GM21515 (cell line): ENCODE measurements around the gene TRIM8.

Source experiments
- ATAC-seq: cut with Tn5 transposase; IDR thresholded peaks from one replicate; pipeline ENCODE4 v1.9.1; 2021; ENCODE audit not compliant: unreplicated experiment

TRIM8 gene

DNA sequence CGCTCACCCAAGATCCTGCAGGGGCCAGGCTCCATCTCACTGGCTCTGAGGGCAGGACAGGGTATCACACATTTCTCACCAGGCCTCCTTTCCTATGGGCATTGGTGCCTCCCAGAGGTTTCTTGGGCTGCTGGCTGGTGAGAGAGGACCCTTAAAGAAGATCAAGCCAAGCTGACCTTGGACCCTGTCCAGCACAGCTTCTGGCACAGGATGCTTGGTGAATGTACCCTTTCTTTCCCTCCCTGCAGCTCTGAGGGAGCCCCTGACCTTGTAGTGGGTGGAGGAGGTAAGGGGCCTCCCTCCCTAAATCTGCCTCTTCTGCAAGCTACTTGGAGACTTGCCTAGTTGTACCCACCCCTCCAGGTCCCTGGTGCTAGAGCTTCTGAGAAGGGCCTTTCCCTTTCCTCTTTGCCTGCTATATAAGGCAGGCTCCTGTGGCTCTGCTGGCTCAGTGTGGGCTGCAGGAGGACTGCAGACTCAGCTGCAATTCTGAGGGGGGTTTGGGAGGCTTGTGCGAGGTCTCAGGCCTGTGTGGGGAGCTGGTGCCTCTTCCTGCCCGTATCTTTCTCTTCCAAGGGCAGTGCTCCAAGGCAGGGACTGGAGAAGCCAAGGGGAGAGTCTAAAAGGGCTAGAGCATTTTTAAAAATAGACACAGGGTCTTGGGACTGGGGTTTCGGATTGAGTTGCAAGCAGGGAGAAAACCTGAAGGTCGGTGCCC lies 11.7 kb upstream of the TRIM8 start:
- ATAC-seq: no peak

- ATAC-seq: no peak
These were observed 11.0 kb upstream of the TRIM8 start for GRCh38 chr10:102633287-102633686.

DNA sequence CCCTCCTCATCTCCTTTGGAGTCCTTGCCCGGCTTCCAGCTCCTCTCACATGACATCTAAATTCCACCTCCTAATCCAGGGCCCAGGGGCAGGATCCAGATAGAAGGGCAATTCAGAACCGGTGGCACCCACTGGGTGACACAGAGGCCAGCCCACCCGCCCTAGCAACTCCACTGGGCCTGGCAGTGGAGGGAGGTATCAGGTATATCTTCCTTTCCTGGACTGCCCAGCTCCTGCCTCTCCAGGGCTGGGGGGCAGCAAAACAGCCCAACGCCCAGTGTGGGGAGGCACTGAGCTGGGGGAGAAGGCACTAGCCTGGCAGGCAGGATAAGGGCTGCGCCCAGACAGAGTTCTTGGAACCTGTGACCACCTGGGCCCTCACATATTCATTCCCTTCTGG lies 10.4 kb upstream of the TRIM8 start:
- no peak for ATAC-seq

- ATAC-seq: no peak
These were observed 9.6 kb upstream of the TRIM8 start for GRCh38 chr10:102634686-102635085.

GRCh38 chr10:102635377-102635776 lies 8.9 kb upstream of the TRIM8 start:
- ATAC-seq: no peak

- no peak for ATAC-seq
These were observed 4.7 kb upstream of the TRIM8 start for GRCh38 chr10:102639537-102639936.

- ATAC-seq: no peak
These were observed 2.9 kb upstream of the TRIM8 start for GRCh38 chr10:102641402-102641801.

GRCh38 chr10:102641880-102642735 lies 2.2 kb upstream of the TRIM8 start:
- peak; percentile 45 for ATAC-seq

DNA sequence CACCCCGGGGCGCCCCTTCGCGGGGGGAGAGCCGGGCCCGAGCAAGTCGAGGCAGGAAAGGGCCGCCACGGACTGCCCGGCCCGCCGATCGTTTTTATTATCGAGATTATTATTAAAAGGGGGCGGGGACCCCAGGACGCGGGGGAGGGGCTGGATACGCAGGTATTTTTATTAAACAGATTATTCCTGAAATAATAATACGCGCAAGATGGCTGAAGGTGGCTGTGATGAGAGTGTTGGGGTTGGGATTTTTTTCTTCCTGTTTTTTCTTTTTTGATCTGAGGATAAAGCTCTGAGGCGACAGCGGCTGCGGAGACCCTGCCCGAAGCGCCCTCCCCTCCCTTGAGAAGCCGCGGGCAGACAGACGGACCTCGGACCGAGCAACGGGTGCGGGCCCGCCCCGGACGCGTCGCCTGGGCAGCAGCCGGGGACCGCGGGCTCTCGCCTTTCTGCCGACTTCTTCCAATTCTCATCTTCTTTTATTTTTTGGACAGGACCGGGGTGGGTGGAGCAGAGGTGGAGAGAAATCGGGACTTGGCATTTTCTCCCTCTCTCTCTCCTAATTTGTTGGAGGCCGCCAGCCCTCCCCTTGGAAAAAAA lies 1.4 kb upstream of the TRIM8 start:
- no peak for ATAC-seq

DNA sequence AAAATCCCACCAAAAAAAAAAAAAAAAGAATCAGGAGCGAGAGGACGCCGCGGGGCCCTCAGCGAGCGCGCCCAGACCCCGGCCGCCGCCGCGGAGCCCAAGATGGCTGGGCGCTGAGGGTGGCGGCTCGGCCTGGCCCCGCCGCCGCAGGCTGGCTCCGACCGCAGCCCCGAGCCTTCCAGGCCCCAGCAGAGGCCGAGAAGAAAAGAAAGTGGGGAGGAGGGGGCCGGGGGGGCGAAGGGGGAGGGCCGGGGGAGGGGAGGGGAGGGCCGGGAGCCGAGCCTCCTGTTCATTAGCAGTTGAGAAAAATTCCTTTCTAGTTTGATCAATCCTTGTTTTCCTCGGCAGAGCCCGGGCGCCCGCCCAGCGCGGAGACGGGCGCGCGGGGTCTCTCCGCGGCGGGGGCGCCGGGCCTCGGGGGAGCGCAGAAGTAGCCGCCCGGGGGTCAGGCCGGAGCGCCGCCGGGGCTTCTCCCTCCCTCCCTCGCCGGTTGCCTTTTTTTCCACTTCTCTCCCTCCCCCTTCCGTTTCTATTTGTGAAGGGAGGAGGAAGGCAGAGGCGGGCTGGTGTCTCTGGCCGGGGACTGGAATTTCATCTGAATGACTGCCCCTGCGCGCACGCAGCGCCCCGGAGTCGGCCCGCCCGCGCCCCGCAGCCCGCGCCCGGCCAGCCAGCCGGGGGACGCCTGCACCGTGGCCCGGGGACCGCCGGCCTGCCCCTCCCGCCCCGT lies 778 bp upstream of the TRIM8 start:
- no peak for ATAC-seq

- ATAC-seq: no peak
These were observed 538 bp downstream of the TRIM8 start for GRCh38 chr10:102644646-102645387.

GRCh38 chr10:102645388-102645740 lies 1.1 kb downstream of the TRIM8 start:
- no peak for ATAC-seq

DNA sequence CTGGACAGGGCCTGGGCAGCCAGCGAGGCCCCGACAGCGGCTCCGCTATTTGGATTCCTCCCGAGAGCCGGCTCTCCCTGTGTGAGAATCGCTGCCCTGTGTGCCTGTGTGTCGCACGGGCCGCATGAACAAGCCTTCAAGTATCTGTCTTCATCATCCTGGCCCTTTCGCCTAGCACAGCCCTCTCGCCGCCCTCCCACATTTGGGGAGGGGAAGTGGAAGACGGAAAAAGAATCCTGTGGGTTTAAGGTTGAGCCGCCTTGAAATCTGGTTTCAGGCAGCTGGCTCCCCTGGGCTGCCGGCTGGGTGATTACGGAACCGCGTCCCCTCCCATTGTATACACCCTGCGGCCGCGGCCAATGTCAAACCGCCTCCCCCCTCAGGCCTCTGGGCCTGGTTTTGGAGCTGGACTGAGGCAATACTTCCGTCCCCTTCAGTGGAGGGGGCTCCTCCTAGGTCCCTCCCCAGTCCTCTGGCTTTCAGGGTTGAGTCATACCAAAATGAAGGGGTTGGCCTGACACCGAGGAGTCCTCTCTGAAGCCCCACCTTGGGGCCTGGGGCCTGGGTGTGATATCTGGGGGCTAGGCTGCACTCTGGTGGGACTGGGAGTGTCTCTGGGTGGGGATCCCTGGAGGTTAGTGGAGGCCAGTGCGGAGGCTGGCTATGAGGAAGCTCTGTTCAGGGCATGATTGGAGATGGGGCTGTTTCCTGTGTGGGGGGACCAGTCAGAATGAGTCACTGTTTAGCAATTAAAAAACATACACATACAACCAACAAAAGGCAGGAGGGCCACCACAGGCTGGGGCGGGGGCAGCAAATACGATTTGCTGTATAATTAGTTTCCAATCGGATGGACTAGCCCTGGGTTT lies 1.7 kb downstream of the TRIM8 start:
- ATAC-seq: peak; percentile 25

DNA sequence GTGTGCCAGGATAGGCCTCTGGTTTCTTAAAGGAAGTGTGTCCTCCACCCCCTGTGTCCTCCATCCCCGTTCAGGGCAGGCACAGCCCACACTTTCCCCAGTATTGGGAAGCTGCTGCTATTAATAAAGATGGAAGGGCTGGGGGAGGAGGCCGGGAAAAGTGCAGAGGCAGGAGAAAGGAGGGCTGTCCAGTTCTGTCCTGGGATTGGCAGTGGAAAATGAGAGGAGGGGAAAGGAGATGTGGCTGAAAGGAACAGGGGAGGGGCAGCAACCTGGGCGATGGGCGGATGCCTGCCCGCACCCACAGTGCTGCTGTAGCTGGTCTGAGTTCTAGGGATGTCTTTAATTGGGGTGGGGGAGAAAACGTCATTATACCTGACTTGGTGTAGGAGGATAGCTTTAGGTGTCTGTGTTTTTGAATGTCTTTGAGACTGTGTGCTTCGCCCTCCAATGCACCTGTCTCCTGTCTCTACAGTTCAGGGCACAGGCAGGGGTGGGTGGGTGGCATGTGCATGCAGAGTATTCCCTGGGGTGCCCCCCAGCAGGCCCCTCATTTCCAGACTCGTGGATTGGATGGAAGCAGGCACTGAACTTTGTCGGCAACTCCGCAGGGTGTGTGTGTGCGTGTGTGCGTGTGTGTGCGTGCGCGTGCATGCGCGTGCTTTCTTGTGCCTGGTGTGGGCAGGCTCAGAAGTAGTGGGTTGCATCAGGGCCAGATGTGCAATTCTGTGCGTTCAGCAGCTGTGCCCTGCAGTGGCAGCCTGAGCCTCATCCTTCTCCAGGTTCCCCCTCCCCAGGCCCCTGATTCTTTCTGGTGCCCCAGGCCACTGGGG lies 2.5 kb downstream of the TRIM8 start:
- ATAC-seq: no peak

DNA sequence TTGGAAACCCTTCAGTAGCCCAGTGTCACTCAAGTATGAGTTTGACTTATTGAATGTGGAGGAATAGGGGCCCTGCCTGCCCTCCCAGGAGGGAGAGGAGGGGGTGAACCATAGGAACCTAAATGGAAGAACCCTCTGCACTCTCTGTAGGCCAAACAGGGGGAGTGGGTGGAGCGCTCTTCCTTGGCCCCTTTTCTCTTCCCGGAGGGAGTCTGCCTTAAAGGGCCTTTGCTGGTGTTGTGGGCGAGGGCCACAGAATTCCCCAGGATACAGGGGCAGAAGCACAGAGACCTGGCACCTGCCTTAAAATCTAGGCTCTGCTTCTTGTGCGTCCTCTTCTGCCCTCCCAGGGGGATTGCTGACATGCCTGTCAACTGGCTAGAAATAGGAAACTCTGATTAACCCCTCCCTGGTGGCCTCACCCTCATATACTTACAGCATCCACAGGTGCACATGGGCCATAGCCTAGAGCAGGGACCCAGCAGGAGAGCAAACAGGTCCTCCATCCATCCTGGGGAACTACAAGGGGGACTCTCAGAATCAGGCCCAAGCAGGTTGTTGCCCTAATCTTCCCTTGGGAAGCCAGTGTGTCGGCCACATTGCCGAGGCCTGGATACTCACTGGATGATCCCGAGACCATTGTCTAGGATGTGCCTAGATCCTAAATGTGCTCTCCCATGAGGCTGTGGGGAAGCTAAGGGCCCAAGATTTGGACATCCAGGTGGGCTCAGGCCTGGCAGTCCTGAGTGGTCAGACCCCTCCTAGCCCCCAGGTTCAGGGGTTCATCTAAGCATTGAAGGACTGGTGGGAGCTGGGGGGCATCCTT lies 3.4 kb downstream of the TRIM8 start:
- ATAC-seq: no peak

DNA sequence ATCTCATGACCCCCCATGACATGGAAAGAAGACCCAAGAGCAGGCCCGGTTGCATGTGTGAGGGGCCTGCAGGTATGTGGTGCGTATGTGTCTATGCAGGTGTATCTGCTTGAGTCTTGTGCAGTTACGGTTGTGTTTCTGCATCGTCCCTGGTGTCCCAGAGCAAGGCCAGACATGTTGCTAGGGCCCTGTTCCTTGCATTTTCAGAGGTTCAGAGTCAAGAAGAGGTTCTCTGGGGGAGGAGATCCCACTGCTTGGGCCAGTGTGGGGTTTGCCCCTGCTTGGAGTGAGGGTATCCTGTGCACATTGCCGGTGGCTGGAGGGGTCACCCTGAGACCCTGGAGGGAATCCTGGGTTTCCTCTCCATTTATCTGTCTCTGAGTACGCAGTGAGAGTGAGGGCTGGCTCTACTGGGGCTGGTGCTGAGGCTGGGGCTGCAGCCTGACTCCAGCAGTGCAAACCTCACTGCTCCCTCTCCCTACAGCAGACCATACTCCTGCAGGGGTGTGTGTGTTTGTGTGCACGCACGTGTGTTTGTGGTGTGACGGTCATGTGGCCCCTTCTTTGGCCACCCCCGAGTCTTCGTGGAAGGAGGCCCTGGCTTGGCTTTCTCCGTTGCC lies 4.1 kb downstream of the TRIM8 start:
- no peak for ATAC-seq
